Measurements from ENCODE around the gene CDH13. TPM values are rescaled to one million over a fixed set of nuclear protein-coding genes. Genes with fewer than 3 reads are reported as not detected.

The CDH13 gene
- total and polyA plus RNA-seq, 2 of the 8 experiments (the other 6 are each of a cell fraction or from before 2014, with no cell fraction given): 2.3 to 2.4 TPM

GRCh38 chr16:83220066-83220465 is 593.3 kb downstream of the CDH13 start:
- Histone ChIP-seq H2BK5ac (ENCODE audit: low read depth, low read length) (no peak overlapping the region), H3K9ac (replicated peaks in 1 of 4; ENCODE audit: extremely low read depth in 1 of 4, low read depth in 3 of 4, low read length in 3 of 4) (no peak overlapping the region), H2BK12ac (ENCODE audit: low read depth, low read length) (no peak overlapping the region), H2AK5ac (ENCODE audit: low read depth, low read length) (no peak overlapping the region), H4K20me1 (replicated peaks in 1 of 2; ENCODE audit: control insufficient read depth in 1 of 2, insufficient read depth in 2 of 2, low read length in 2 of 2) (no peaks in the 10 kb centered on the region), H3K4me3 (ENCODE audit: extremely low read depth in 1 of 4, insufficient read depth in 2 of 4, low read depth in 3 of 4, low read length in 4 of 4) (no peak overlapping the region), H2BK15ac (ENCODE audit: low read length) (no peak overlapping the region), H2BK120ac (replicated peaks; ENCODE audit: low read depth, low read length) (no peak overlapping the region), H3K9me3 (ENCODE audit: insufficient read depth in 2 of 2, low read depth in 1 of 2, low read length in 1 of 2) (no peaks in the 10 kb centered on the region), H3K4me2 (ENCODE audit: insufficient read depth in 1 of 2, low read depth in 2 of 2, low read length in 2 of 2) (no peak overlapping the region), H3K79me1 (ENCODE audit: low read depth, low read length) (no peaks in the 10 kb centered on the region), H3K23ac (ENCODE audit: insufficient read length) (no peak overlapping the region), H4K5ac (ENCODE audit: insufficient read length, low read depth, low read length) (no peak overlapping the region), H3K56ac (replicated peaks; ENCODE audit: insufficient read length, low read depth, low read length) (no peak overlapping the region), H3K27me3 (replicated peaks in 1 of 4; ENCODE audit: control insufficient read depth in 3 of 4, extremely low read depth in 1 of 4, insufficient read depth in 3 of 4, low read length in 3 of 4) (peaks cover 0 to 1% (median 0%) of the 10 kb centered on the region in 4 experiments; a peak in 1 of 7 replicates), H2BK20ac (ENCODE audit: low read length) (no peak overlapping the region), H3K36me3 (ENCODE audit: control insufficient read depth in 2 of 4, insufficient read depth in 4 of 4, low read length in 3 of 4) (no peaks in the 10 kb centered on the region), H4K91ac (replicated peaks; ENCODE audit: insufficient read length, low read length) (no peak overlapping the region), H3K79me2 (ENCODE audit: control insufficient read depth in 1 of 2, insufficient read depth in 2 of 2, low read length in 2 of 2) (no peaks in the 10 kb centered on the region), H4K8ac (ENCODE audit: extremely low read depth, insufficient read depth, low read length) (no peak overlapping the region), H3K23me2 (ENCODE audit: low read depth, low read length) (no peaks in the 10 kb centered on the region), H3K27ac (ENCODE audit: low read depth, low read length) (no peak overlapping the region), H3K4me1 (replicated peaks in 1 of 4; ENCODE audit: control insufficient read depth in 3 of 4, insufficient read depth in 4 of 4, low read length in 3 of 4) (no peaks in the 10 kb centered on the region; a peak in 1 of 7 replicates), H2AFZ (ENCODE audit: low read length) (no peak overlapping the region), H3K14ac (ENCODE audit: insufficient read length) (no peak overlapping the region), H3K4ac (replicated peaks; ENCODE audit: insufficient read length, low read depth, low read length) (no peak overlapping the region), H3K18ac (ENCODE audit: extremely low read depth, low read length) (no peak overlapping the region)
- ChIA-PET POLR2A (ENCODE audit: partially characterized antibody) (no interaction called here), CTCF (ENCODE audit: partially characterized antibody) (no interaction called here)
- DNase-seq (ENCODE audit: low read depth in 1 of 2, low spot score in 2 of 2): no peak
- 98% methylated on average over 9 of the region's 9 CpGs; no CpG with 5 or more reads in 1 of the 2 experiments for WGBS, 2 experiments (ENCODE audit: extremely low coverage in 1 of 2, insufficient coverage in 1 of 2, insufficient read length in 1 of 2, insufficient replicate concordance in 2 of 2, low coverage in 1 of 2, low lambda C conversion rate in 2 of 2, missing lambda C conversion rate in 1 of 2)
- TF ChIP-seq E2F6 (IDR thresholded peaks at IDR 0.05): no peak
- no peak for TF ChIP-seq ATF2 (IDR thresholded peaks at IDR 0.05; ENCODE audit: low read length)
- TF ChIP-seq USF2 (IDR thresholded peaks at IDR 0.05; ENCODE audit: low read length): no peak
- no peak for TF ChIP-seq GTF2F1 (IDR thresholded peaks at IDR 0.05; ENCODE audit: borderline replicate concordance, low read depth, low read length)
- no peak for TF ChIP-seq CEBPB (IDR thresholded peaks at IDR 0.05; ENCODE audit: low read depth, low read length)
- TF ChIP-seq KDM5A (IDR thresholded peaks at IDR 0.05; ENCODE audit: low read length): no peak
- TF ChIP-seq BACH1 (IDR thresholded peaks at IDR 0.05; ENCODE audit: low read length): no peak
- TF ChIP-seq BCL11A (IDR thresholded peaks at IDR 0.05; ENCODE audit: low read depth in 2 of 2, low read length in 2 of 2): no peak
- no peak for TF ChIP-seq POLR2AphosphoS5 (IDR thresholded peaks at IDR 0.05; ENCODE audit: low read depth, low read length)
- TF ChIP-seq POLR2A (IDR thresholded peaks at IDR 0.05; ENCODE audit: control extremely low read depth in 1 of 2, low read depth in 2 of 2, low read length in 2 of 2): no peak
- no peak for FAIRE-seq
